MM.1S (cell line): Measurements from ENCODE around the gene ASCC2.

Source experiments
- DNase-seq: peaks from one replicate; pipeline ENCODE4 v3.0.0-alpha.2; 2015
- H2AFZ ChIP-seq: fragments of 300-600 bp; sonication (generic); 2 replicates; pipeline ENCODE4 v1.6.0; 2016; ENCODE audit warnings: antibody characterized with exemption, low read length
- H3F3A ChIP-seq: fragments of 300-600 bp; sonication (generic); 2 replicates; pipeline ENCODE4 v1.6.1; 2016; ENCODE audit warnings: mild to moderate bottlenecking, antibody characterized with exemption, low read length, moderate library complexity, mixed read lengths; ENCODE audit not compliant: insufficient read depth
- H3K27ac ChIP-seq: fragments of 300-600 bp; sonication (generic); 2 replicates; pipeline ENCODE4 v1.5.1; 2016; ENCODE audit warnings: mild to moderate bottlenecking, low read length
- H3K27me3 ChIP-seq: fragments of 300-600 bp; sonication (generic); replicated peaks from 2 replicates; pipeline ENCODE4 v1.6.0; 2016; ENCODE audit warnings: low read length; ENCODE audit not compliant: insufficient read depth
- H3K36me3 ChIP-seq: fragments of 300-600 bp; sonication (generic); replicated peaks from 2 replicates; pipeline ENCODE4 v1.6.1; 2016; ENCODE audit warnings: mild to moderate bottlenecking, low read length, mixed read lengths; ENCODE audit not compliant: insufficient read depth
- H3K4me1 ChIP-seq: fragments of 300-600 bp; sonication (generic); 2 replicates; pipeline ENCODE4 v1.6.1; 2016; ENCODE audit warnings: low read length, mixed read lengths
- H3K4me2 ChIP-seq: fragments of 300-600 bp; sonication (generic); 2 replicates; pipeline ENCODE4 v1.6.0; 2016; ENCODE audit warnings: low read depth, low read length
- H3K4me3 ChIP-seq: fragments of 300-600 bp; sonication (generic); 2 replicates; pipeline ENCODE4 v1.5.1; 2016; ENCODE audit warnings: low read length, mixed read lengths
- H3K79me2 ChIP-seq: fragments of 300-600 bp; sonication (generic); 2 replicates; pipeline ENCODE4 v1.6.1; 2016; ENCODE audit warnings: mixed run types, low read length, mixed read lengths
- H3K9ac ChIP-seq: fragments of 300-600 bp; sonication (generic); 2 replicates; pipeline ENCODE4 v1.6.1; 2016; ENCODE audit warnings: low read length, mixed read lengths
- H3K9me2 ChIP-seq: fragments of 300-600 bp; sonication (generic); replicated peaks from 2 replicates; pipeline ENCODE4 v1.6.1; 2016; ENCODE audit warnings: mild to moderate bottlenecking, low read length, mixed read lengths; ENCODE audit not compliant: insufficient read depth
- H3K9me3 ChIP-seq: fragments of 300-600 bp; sonication (generic); replicated peaks from 2 replicates; pipeline ENCODE4 v1.6.1; 2016; ENCODE audit warnings: mild to moderate bottlenecking, low read length, mixed read lengths; ENCODE audit not compliant: insufficient read depth
- H4K20me1 ChIP-seq: fragments of 300-600 bp; sonication (generic); 2 replicates; pipeline ENCODE4 v1.6.1; 2016; ENCODE audit warnings: mild to moderate bottlenecking, low read length, moderate library complexity, mixed read lengths; ENCODE audit not compliant: insufficient read depth
- CTCF ChIP-seq: fragments of 300-600 bp; sonication (generic); IDR thresholded peaks from 2 replicates; pipeline ENCODE4 v1.5.1; 2016; ENCODE audit warnings: antibody characterized with exemption, low read length, mixed read lengths
- EZH2 ChIP-seq: fragments of 300-600 bp; sonication (generic); optimal IDR thresholded peaks from 2 replicates; pipeline ENCODE3; 2017; ENCODE audit warnings: low read depth, mild to moderate bottlenecking, antibody characterized with exemption, low read length, mixed read lengths
- EZH2phosphoT487 ChIP-seq: fragments of 300-600 bp; sonication (generic); IDR thresholded peaks from 2 replicates; pipeline ENCODE4 v1.6.1; 2018; ENCODE audit warnings: antibody characterized with exemption, low read length

Gene ASCC2

DNA sequence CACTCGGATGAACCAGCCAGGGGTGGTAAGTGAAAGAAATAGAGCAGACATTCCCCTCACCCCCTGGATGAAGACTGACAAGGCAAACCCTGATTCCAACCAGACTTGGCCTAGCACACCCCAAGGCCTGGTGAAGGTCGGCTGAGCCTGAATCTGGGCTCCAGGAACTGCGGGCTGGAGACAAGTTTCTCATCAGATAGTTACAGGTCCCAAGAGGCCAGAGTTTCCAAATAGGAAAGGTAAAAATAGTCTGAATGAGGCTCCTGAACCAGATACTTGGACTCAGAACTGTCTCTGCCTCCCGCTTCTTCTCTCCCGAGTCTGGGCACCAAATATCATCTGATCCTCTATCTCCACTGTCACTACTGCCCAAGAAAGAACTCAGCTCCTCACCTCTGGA is 79.1 kb downstream of the ASCC2 start:
- H3K4me1 ChIP-seq, result no peaks in the 10 kb centered on the region
- DNase-seq, result no peak
- no peaks in the 10 kb centered on the region for H4K20me1 ChIP-seq
- no peaks in the 10 kb centered on the region for H3K27me3 ChIP-seq
- H3F3A ChIP-seq, result no peaks in the 10 kb centered on the region
- no peak overlapping the region for H2AFZ ChIP-seq
- TF ChIP-seq EZH2 (no peak), EZH2phosphoT487 (no peak), CTCF (no peak)
- H3K4me2 ChIP-seq, result no peak overlapping the region
- no peaks in the 10 kb centered on the region for H3K9me2 ChIP-seq
- H3K4me3 ChIP-seq, result no peak overlapping the region
- no peaks in the 10 kb centered on the region for H3K36me3 ChIP-seq
- H3K27ac ChIP-seq, result no peak overlapping the region
- no peaks in the 10 kb centered on the region for H3K9me3 ChIP-seq
- H3K9ac ChIP-seq, result no peak overlapping the region
- no peaks in the 10 kb centered on the region for H3K79me2 ChIP-seq

- Histone ChIP-seq H2AFZ (no peak overlapping the region), H3F3A (no peaks in the 10 kb centered on the region), H3K4me2 (no peak overlapping the region), H3K27me3 (no peaks in the 10 kb centered on the region), H3K9me3 (no peaks in the 10 kb centered on the region), H3K79me2 (no peaks in the 10 kb centered on the region), H3K27ac (no peak overlapping the region), H3K4me1 (no peaks in the 10 kb centered on the region), H3K4me3 (no peak overlapping the region), H3K36me3 (no peaks in the 10 kb centered on the region), H3K9me2 (no peaks in the 10 kb centered on the region), H3K9ac (no peak overlapping the region), H4K20me1 (no peaks in the 10 kb centered on the region)
- DNase-seq, result no peak
- TF ChIP-seq EZH2 (no peak), EZH2phosphoT487 (no peak), CTCF (no peak)
Observed at GRCh38 chr22:29758068-29758622, 79.9 kb downstream of the ASCC2 start.

GRCh38 chr22:29757096-29757495 is 81.0 kb downstream of the ASCC2 start:
- Histone ChIP-seq H4K20me1 (no peaks in the 10 kb centered on the region), H3K27me3 (no peaks in the 10 kb centered on the region), H3K79me2 (no peaks in the 10 kb centered on the region), H3K4me1 (no peaks in the 10 kb centered on the region), H2AFZ (no peak overlapping the region), H3K9ac (no peak overlapping the region), H3K9me2 (no peaks in the 10 kb centered on the region), H3K4me2 (no peak overlapping the region), H3K27ac (no peak overlapping the region), H3F3A (no peaks in the 10 kb centered on the region), H3K4me3 (no peak overlapping the region), H3K9me3 (no peaks in the 10 kb centered on the region), H3K36me3 (no peaks in the 10 kb centered on the region)
- TF ChIP-seq CTCF (no peak), EZH2phosphoT487 (no peak), EZH2 (no peak)
- DNase-seq, result no peak
